Memory B cell (primary cell): ENCODE data around the gene MFGE8.

ENCODE experiments used
- ATAC-seq: fragments of 150-1000 bp; cut with Tn5 transposase; 2 replicates; pipeline ENCODE4 v1.10.0; 2021; ENCODE audit warnings: low read depth, mild to moderate bottlenecking, moderate library complexity
- DNase-seq, 2 donors: peaks; one replicate each; pipeline ENCODE4 v3.0.0; 2022; ENCODE audit warnings: low spot score in 2 of 2
- H3K27ac Mint-ChIP-seq: one replicate; pipeline ENCODE4 v1.8.0; 2022; ENCODE audit warnings: mild to moderate bottlenecking, moderate library complexity, mixed read lengths
- H3K27me3 Mint-ChIP-seq: one replicate; pipeline ENCODE4 v1.8.0; 2022; ENCODE audit warnings: mixed read lengths
- H3K36me3 Mint-ChIP-seq: one replicate; pipeline ENCODE4 v1.8.0; 2022; ENCODE audit warnings: mild to moderate bottlenecking, mixed read lengths
- H3K4me1 Mint-ChIP-seq: one replicate; pipeline ENCODE4 v1.8.0; 2022; ENCODE audit warnings: mixed read lengths
- H3K4me3 Mint-ChIP-seq: one replicate; pipeline ENCODE4 v1.8.0; 2022; ENCODE audit warnings: mild to moderate bottlenecking, moderate library complexity, mixed read lengths
- H3K9me3 Mint-ChIP-seq: one replicate; pipeline ENCODE4 v1.8.0; 2022; ENCODE audit warnings: mixed read lengths

The MFGE8 gene

GRCh38 chr15:88880944-88881740 is 32.0 kb downstream of the MFGE8 start:
- no peaks in the 10 kb centered on the region for H3K36me3 Mint-ChIP-seq
- H3K4me3 Mint-ChIP-seq = no peak overlapping the region
- H3K9me3 Mint-ChIP-seq = no peaks in the 10 kb centered on the region
- ATAC-seq (no peak), DNase-seq (no peak)
- H3K27ac Mint-ChIP-seq = no peak overlapping the region
- H3K4me1 Mint-ChIP-seq = no peaks in the 10 kb centered on the region
- no peaks in the 10 kb centered on the region for H3K27me3 Mint-ChIP-seq

- Mint-ChIP-seq H3K4me1 (no peaks in the 10 kb centered on the region), H3K9me3 (no peaks in the 10 kb centered on the region), H3K4me3 (no peak overlapping the region), H3K36me3 (no peaks in the 10 kb centered on the region), H3K27ac (no peak overlapping the region), H3K27me3 (no peaks in the 10 kb centered on the region)
- DNase-seq = no peak
- no peak for ATAC-seq
Observed at GRCh38 chr15:88878720-88879184, 34.4 kb downstream of the MFGE8 start.

DNA sequence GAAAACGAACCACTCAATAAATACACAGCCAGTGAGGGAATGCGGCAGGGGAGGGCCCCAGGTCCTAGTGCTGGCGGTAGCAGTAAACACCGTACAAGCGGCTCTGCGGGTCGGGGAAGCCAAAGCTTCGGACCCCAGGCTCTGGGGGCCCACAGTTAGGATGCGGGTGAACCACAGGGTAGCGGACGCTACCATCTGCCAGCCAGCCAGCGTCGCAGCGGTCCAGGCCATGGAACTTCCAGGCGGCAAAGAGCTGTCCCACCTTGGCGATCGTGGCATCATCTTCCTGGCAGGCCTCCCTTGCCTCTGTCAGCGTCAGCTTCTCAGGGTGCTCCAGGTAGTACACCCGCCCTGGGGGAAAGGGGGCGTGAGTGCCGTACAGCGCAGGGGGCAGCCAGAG is 35.3 kb downstream of the MFGE8 start:
- H3K36me3 Mint-ChIP-seq = no peaks in the 10 kb centered on the region

GRCh38 chr15:88877415-88877814 is 35.8 kb downstream of the MFGE8 start:
- H3K27me3 Mint-ChIP-seq = peaks cover 4% of the 10 kb centered on the region
- no peaks in the 10 kb centered on the region for H3K36me3 Mint-ChIP-seq
- no peaks in the 10 kb centered on the region for H3K4me1 Mint-ChIP-seq

More for the DNA sequence above, 35.3 kb downstream of the MFGE8 start:
- DNase-seq = no peak
- no peak for ATAC-seq
- no peak overlapping the region for H3K27ac Mint-ChIP-seq
- no peak overlapping the region for H3K4me3 Mint-ChIP-seq
- H3K9me3 Mint-ChIP-seq = no peaks in the 10 kb centered on the region
- no peaks in the 10 kb centered on the region for H3K27me3 Mint-ChIP-seq
- H3K4me1 Mint-ChIP-seq = no peaks in the 10 kb centered on the region

DNA sequence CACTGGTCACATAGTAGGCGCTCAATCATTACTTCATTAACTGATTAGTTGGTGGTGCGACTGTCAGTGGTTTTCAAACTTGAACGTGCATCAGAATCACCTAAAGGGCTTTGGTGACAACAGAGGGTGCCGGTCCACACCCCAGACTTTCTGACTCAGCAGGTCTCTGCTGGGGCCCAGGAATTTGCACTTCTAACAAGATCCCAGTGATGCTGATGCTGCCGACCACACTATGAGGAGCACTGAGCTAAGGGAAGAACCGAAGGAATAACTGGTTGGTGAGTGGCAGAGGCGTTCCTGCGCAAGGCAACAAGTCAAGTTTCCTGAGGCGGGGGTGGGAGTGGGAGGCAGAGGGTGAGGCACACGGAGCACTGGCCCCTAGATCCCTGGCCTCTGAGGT is 36.6 kb downstream of the MFGE8 start:
- no peaks in the 10 kb centered on the region for H3K36me3 Mint-ChIP-seq
- ATAC-seq = no peak
- no peaks in the 10 kb centered on the region for H3K9me3 Mint-ChIP-seq

More at GRCh38 chr15:88877415-88877814, 35.8 kb downstream of the MFGE8 start:
- Mint-ChIP-seq H3K4me3 (no peak overlapping the region), H3K9me3 (no peaks in the 10 kb centered on the region), H3K27ac (no peak overlapping the region)
- ATAC-seq (no peak), DNase-seq (no peak)

DNA sequence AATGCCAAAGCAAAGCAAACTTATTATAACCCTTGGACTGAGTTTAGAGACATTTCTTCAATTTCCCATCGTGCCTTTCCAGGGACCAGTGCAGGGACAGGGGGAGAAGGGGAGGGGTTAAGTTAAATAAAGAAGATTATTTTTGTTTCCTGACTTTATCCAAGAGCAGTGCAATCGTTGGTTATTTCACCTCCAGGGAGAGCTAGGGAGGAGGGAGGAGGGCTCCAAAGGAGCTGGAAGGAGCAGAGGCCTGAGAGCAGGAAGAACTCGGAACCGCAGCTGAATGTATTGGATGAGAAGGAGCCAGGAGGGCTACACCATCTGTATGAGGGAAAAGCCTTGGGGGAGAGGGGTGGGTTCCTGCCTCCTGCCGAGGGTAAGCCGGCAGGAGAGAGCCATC is 38.5 kb downstream of the MFGE8 start:
- Mint-ChIP-seq H3K4me1 (no peaks in the 10 kb centered on the region), H3K36me3 (no peaks in the 10 kb centered on the region), H3K27me3 (peaks cover 11% of the 10 kb centered on the region), H3K4me3 (no peak overlapping the region), H3K27ac (no peak overlapping the region), H3K9me3 (no peaks in the 10 kb centered on the region)
- DNase-seq = no peak
- no peak for ATAC-seq

More for the DNA sequence above, 36.6 kb downstream of the MFGE8 start:
- no peak for DNase-seq
- Mint-ChIP-seq H3K27me3 (peaks cover 7% of the 10 kb centered on the region), H3K4me1 (no peaks in the 10 kb centered on the region), H3K4me3 (no peak overlapping the region), H3K27ac (no peak overlapping the region)

GRCh38 chr15:88874275-88874674 is 38.9 kb downstream of the MFGE8 start:
- no peak for DNase-seq
- Mint-ChIP-seq H3K36me3 (no peaks in the 10 kb centered on the region), H3K4me1 (no peaks in the 10 kb centered on the region), H3K4me3 (no peak overlapping the region), H3K27me3 (peaks cover 11% of the 10 kb centered on the region), H3K9me3 (no peaks in the 10 kb centered on the region), H3K27ac (no peak overlapping the region)
- no peak for ATAC-seq

- no peak overlapping the region for H3K27ac Mint-ChIP-seq
- H3K4me3 Mint-ChIP-seq = no peak overlapping the region
- H3K9me3 Mint-ChIP-seq = no peaks in the 10 kb centered on the region
- no peak for DNase-seq
- H3K27me3 Mint-ChIP-seq = peaks cover 12% of the 10 kb centered on the region
- H3K4me1 Mint-ChIP-seq = no peaks in the 10 kb centered on the region
- ATAC-seq = no peak
- H3K36me3 Mint-ChIP-seq = no peaks in the 10 kb centered on the region
Observed at GRCh38 chr15:88873786-88874185, 39.4 kb downstream of the MFGE8 start.

DNA sequence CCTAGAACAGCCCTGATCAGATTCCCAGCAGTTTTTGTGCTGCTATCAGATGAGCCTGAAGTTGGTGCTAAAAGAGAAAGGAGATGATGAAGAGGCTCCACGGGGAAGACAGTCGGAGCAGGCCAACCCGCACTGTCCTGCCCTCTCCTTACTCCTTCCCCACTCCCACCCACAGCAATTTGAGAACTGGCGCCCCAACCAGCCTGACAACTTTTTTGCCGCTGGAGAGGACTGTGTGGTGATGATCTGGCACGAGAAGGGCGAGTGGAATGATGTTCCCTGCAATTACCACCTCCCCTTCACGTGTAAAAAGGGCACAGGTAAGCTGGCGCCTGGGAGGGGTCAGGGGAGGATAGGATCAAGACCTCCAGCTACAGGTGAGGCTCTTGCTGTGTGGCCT is 40.5 kb downstream of the MFGE8 start:
- H3K9me3 Mint-ChIP-seq = no peaks in the 10 kb centered on the region
- H3K27me3 Mint-ChIP-seq = peaks cover 13% of the 10 kb centered on the region
- ATAC-seq = no peak
- H3K36me3 Mint-ChIP-seq = no peaks in the 10 kb centered on the region
- H3K4me3 Mint-ChIP-seq = no peak overlapping the region
- no peak for DNase-seq
- no peak overlapping the region for H3K27ac Mint-ChIP-seq
- no peaks in the 10 kb centered on the region for H3K4me1 Mint-ChIP-seq

DNA sequence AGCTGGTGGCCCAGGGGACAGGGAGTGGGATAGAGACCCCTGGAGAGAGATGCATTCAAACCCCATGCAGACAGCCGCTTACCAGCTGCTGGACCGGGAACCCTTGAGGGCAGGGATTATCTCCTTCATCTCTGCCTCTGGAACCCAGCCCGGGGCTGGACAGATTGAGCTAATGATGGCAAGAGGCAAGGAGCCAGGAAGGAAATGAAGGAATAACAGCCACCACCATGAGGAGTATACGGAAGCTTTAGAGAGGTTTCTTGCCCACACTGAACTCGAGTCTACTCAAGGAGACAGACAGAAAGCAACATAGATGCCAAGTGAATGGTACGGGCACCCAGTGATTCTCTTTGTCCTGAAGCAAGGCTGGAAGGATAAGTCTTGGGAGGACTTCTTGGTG is 41.1 kb downstream of the MFGE8 start:
- H3K27me3 Mint-ChIP-seq = peaks cover 13% of the 10 kb centered on the region
- no peak overlapping the region for H3K4me3 Mint-ChIP-seq
- no peaks in the 10 kb centered on the region for H3K4me1 Mint-ChIP-seq
- ATAC-seq = no peak
- H3K36me3 Mint-ChIP-seq = no peaks in the 10 kb centered on the region
- H3K9me3 Mint-ChIP-seq = no peaks in the 10 kb centered on the region
- H3K27ac Mint-ChIP-seq = no peak overlapping the region
- DNase-seq = no peak

- Mint-ChIP-seq H3K36me3 (no peaks in the 10 kb centered on the region), H3K4me3 (no peak overlapping the region), H3K27me3 (peaks cover 14% of the 10 kb centered on the region), H3K9me3 (no peaks in the 10 kb centered on the region), H3K4me1 (no peaks in the 10 kb centered on the region), H3K27ac (no peak overlapping the region)
- DNase-seq = no peak
- no peak for ATAC-seq
Observed at GRCh38 chr15:88871313-88871712, 41.9 kb downstream of the MFGE8 start.

DNA sequence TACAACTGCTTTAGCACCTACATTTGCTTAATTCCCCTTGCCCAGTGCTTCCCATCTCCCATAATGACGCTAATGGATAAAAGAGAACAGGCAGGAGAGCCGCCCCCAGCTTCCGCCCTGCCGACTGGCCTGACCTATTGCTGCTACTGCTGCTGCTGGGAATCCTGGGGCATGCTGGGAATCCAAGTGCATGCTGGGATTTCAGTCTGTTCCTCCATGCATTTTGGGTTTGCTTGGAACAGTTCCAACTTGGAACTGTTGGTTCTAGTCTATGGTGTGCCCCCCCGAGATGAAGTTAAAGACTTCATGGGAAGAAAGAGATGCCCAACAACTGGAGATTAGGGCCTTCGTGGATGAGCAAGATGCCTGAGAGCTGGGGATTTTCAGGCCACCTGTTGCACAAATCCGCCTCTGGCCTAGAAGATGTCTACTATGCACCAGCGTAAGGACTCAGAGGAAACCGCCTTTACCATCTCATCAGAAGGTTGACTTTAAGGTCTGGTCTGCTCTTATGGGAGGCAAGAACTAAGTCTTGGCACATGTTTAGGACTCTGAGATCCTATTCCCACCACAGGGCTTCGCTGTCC is 46.8 kb downstream of the MFGE8 start:
- DNase-seq (no peak), ATAC-seq (no peak)
- H3K36me3 Mint-ChIP-seq = no peaks in the 10 kb centered on the region
- no peaks in the 10 kb centered on the region for H3K4me1 Mint-ChIP-seq
- H3K27ac Mint-ChIP-seq = no peak overlapping the region
- H3K9me3 Mint-ChIP-seq = no peaks in the 10 kb centered on the region
- no peak overlapping the region for H3K4me3 Mint-ChIP-seq
- H3K27me3 Mint-ChIP-seq = peaks cover 9% of the 10 kb centered on the region

DNA sequence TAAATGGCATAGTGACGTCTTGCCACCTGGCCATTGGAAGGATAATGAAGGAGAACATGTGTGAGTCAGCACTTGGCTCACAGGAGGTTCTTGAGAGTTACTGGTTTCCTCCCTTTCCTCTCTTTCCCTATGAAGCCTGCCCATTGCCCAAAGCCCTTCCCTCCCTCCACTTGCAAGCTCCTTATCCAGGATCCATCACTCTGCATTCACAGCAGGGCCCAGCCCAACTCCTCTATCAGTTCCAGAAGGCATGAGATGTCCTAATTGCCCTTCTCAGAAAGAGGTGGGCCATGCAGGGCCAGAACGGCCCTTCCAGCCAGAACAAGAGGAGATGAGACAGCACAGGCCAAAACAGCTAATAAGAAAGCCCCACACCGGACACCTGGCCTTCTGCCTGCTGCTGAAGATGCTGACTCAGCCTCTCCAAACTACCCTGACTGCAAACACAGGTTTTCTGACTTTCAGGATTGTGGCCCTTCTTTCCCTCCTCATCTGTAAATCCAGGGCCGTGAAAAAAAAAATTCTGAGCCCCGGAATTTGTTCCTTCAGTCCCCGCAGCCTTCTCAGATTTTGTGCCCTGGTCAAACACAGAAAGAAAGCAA is 47.6 kb downstream of the MFGE8 start:
- Mint-ChIP-seq H3K9me3 (no peaks in the 10 kb centered on the region), H3K4me1 (no peaks in the 10 kb centered on the region), H3K27ac (no peak overlapping the region), H3K36me3 (no peaks in the 10 kb centered on the region), H3K4me3 (no peak overlapping the region), H3K27me3 (peaks cover 11% of the 10 kb centered on the region)
- ATAC-seq (no peak), DNase-seq (no peak)

GRCh38 chr15:88864861-88865497 is 48.2 kb downstream of the MFGE8 start:
- Mint-ChIP-seq H3K4me3 (no peak overlapping the region), H3K9me3 (no peaks in the 10 kb centered on the region), H3K4me1 (no peaks in the 10 kb centered on the region), H3K27ac (no peak overlapping the region), H3K27me3 (peaks cover 7% of the 10 kb centered on the region), H3K36me3 (no peaks in the 10 kb centered on the region)
- ATAC-seq = no peak
- DNase-seq = no peak
